Esophagus mucosa (tissue), 1 donor: Measurements from ENCODE around the gene TLE4. TPM values are rescaled to one million over a fixed set of nuclear protein-coding genes. Genes with fewer than 3 reads are reported as not detected.

Experiments
- ATAC-seq: fragments of 200-7000 bp; cut with Tn5 transposase; one replicate; pipeline ENCODE4 v1.9.1; 2020
- total RNA-seq: library from RNA; stranded (reverse); gene quantifications from one replicate; pipeline ENCODE4 v1.2.4, GENCODE V29; 2023
- donor health status: DM: yes; HTN: yes; CAD: no.

Gene TLE4
- total RNA-seq, 1 donor from 2014 or later = 30.4 TPM

GRCh38 chr9:79572032-79572607 lies 355 bp downstream of the TLE4 start:
- ATAC-seq = peak; percentile 17

- ATAC-seq = no peak
These were observed 1.0 kb downstream of the TLE4 start for GRCh38 chr9:79572608-79573411.

GRCh38 chr9:79573412-79573923 lies 1.7 kb downstream of the TLE4 start:
- ATAC-seq = no peak

- ATAC-seq = no peak
These were observed 2.4 kb downstream of the TLE4 start for GRCh38 chr9:79574136-79574535.

GRCh38 chr9:79574781-79575180 lies 3.0 kb downstream of the TLE4 start:
- ATAC-seq = no peak

- no peak for ATAC-seq
These were observed 3.8 kb downstream of the TLE4 start for GRCh38 chr9:79575547-79575946.

- ATAC-seq = no peak
These were observed 6.4 kb downstream of the TLE4 start for GRCh38 chr9:79577969-79578723.

- no peak for ATAC-seq
These were observed 7.1 kb downstream of the TLE4 start for GRCh38 chr9:79578891-79579290.

- ATAC-seq = no peak
These were observed 7.9 kb downstream of the TLE4 start for GRCh38 chr9:79579624-79580023.

GRCh38 chr9:79580055-79580454 lies 8.3 kb downstream of the TLE4 start:
- ATAC-seq = no peak

GRCh38 chr9:79581388-79581787 lies 9.6 kb downstream of the TLE4 start:
- no peak for ATAC-seq

GRCh38 chr9:79581794-79582193 lies 10.0 kb downstream of the TLE4 start:
- ATAC-seq = no peak

- peak; percentile 80 for ATAC-seq
These were observed 12.3 kb downstream of the TLE4 start for GRCh38 chr9:79583952-79584654.

GRCh38 chr9:79584655-79584982 lies 12.9 kb downstream of the TLE4 start:
- ATAC-seq = no peak

GRCh38 chr9:79588488-79589223 lies 16.9 kb downstream of the TLE4 start:
- no peak for ATAC-seq

- no peak for ATAC-seq
These were observed 19.7 kb downstream of the TLE4 start for GRCh38 chr9:79591458-79591857.

GRCh38 chr9:79592726-79593493 lies 21.1 kb downstream of the TLE4 start:
- peak; percentile 69 for ATAC-seq

GRCh38 chr9:79598562-79599345 lies 27.0 kb downstream of the TLE4 start:
- no peak for ATAC-seq

- no peak for ATAC-seq
These were observed 28.7 kb downstream of the TLE4 start for GRCh38 chr9:79600466-79600865.

- ATAC-seq = no peak
These were observed 31.6 kb downstream of the TLE4 start for GRCh38 chr9:79603222-79603920.
